ENCODE results near the gene BSCL2.
A peak's percentile ranks its signal among the peaks of the same experiment; 100 is the strongest.
"Not testable (repeated sequence)": the region's sequence is repeated elsewhere in the genome, so short reads cannot be mapped to it uniquely, and the experiment has no call there.

Gene BSCL2

GRCh38 chr11:62707277-62707861 is at the start of gene BSCL2, which contains the start of gene GNG3:
Gene BSCL2, minus strand, starts transcription at chr11:62707424. Its CDS starts 229 bp downstream, at chr11:62707195.
Gene GNG3, plus strand, starts transcription at chr11:62707676. Its CDS starts 620 bp downstream, at chr11:62708296.
- peak within 1 kb of the TSS; percentile 86 for H3K4me3 ChIP-seq (ENCODE audit: low read depth, low read length)

GRCh38 chr11:62755086-62755615 is 47.9 kb upstream of the BSCL2 start:
- no peak overlapping the region for H3K4me3 ChIP-seq (ENCODE audit: low read depth, low read length)

GRCh38 chr11:62753736-62754603 is 46.7 kb upstream of the BSCL2 start, which contains the start of gene ZBTB3:
Gene ZBTB3, minus strand, starts transcription at chr11:62754160. Its CDS starts 496 bp downstream, at chr11:62753664.
- peak within 1 kb of the TSS; percentile 97 for H3K4me3 ChIP-seq (ENCODE audit: low read depth, low read length)

- no peak overlapping the region for H3K4me3 ChIP-seq (ENCODE audit: low read depth, low read length)
These were observed 45.9 kb upstream of the BSCL2 start for GRCh38 chr11:62752994-62753735.

- no peak overlapping the region for H3K4me3 ChIP-seq (ENCODE audit: low read depth, low read length)
These were observed 45.1 kb upstream of the BSCL2 start for GRCh38 chr11:62752177-62752785.

- H3K4me3 ChIP-seq (ENCODE audit: low read depth, low read length), result not testable (repeated sequence)
These were observed 42.7 kb upstream of the BSCL2 start for GRCh38 chr11:62749931-62750330.

GRCh38 chr11:62747475-62748160 is 40.4 kb upstream of the BSCL2 start:
- H3K4me3 ChIP-seq (ENCODE audit: low read depth, low read length), result no peak overlapping the region

- no peak overlapping the region for H3K4me3 ChIP-seq (ENCODE audit: low read depth, low read length)
These were observed 30.0 kb upstream of the BSCL2 start for GRCh38 chr11:62737196-62737595.

- H3K4me3 ChIP-seq (ENCODE audit: low read depth, low read length), result no peak overlapping the region
These were observed 25.6 kb upstream of the BSCL2 start for GRCh38 chr11:62732830-62733229.

GRCh38 chr11:62730076-62730475 is 22.9 kb upstream of the BSCL2 start:
- not testable (repeated sequence) for H3K4me3 ChIP-seq (ENCODE audit: low read depth, low read length)

GRCh38 chr11:62728171-62728988 is 21.2 kb upstream of the BSCL2 start, which contains the start of gene TTC9C:
Gene TTC9C, plus strand, starts transcription at chr11:62728486. Its CDS starts 363 bp downstream, at chr11:62728849.
- H3K4me3 ChIP-seq (ENCODE audit: low read depth, low read length), result peak within 1 kb of the TSS; percentile 97

GRCh38 chr11:62727872-62728170 is 20.6 kb upstream of the BSCL2 start:
- peak overlapping the region; percentile 97 for H3K4me3 ChIP-seq (ENCODE audit: low read depth, low read length)

GRCh38 chr11:62727165-62727871 is 20.1 kb upstream of the BSCL2 start, which contains the start of gene HNRNPUL2:
Gene HNRNPUL2, minus strand, starts transcription at chr11:62727457. Its CDS starts 301 bp downstream, at chr11:62727156.
- peak within 1 kb of the TSS; percentile 97 for H3K4me3 ChIP-seq (ENCODE audit: low read depth, low read length)

- peak overlapping the region; percentile 97 for H3K4me3 ChIP-seq (ENCODE audit: low read depth, low read length)
These were observed 19.6 kb upstream of the BSCL2 start for GRCh38 chr11:62726915-62727164.

- H3K4me3 ChIP-seq (ENCODE audit: low read depth, low read length), result peak overlapping the region; percentile 97
These were observed 19.1 kb upstream of the BSCL2 start for GRCh38 chr11:62726156-62726914.

GRCh38 chr11:62725646-62726045 is 18.4 kb upstream of the BSCL2 start:
- peak overlapping the region; percentile 97 for H3K4me3 ChIP-seq (ENCODE audit: low read depth, low read length)

- H3K4me3 ChIP-seq (ENCODE audit: low read depth, low read length), result no peak overlapping the region
These were observed 16.9 kb upstream of the BSCL2 start for GRCh38 chr11:62724171-62724570.

- H3K4me3 ChIP-seq (ENCODE audit: low read depth, low read length), result no peak overlapping the region
These were observed 14.8 kb upstream of the BSCL2 start for GRCh38 chr11:62721994-62722393.

Data from iPS-11a (cell line).